ENCODE measurements around the gene PDE4D.

GRCh38 chr5:59716029-59716428 lies 177.5 kb downstream of the PDE4D start:
- TF ChIP-seq CTCF (IDR thresholded peaks at IDR 0.05): no peak
- TF ChIP-seq POLR2A (IDR thresholded peaks at IDR 0.05): no peak

Measured in right lobe of liver (tissue), 4 donors.